GM19099 (cell line): ENCODE data around the gene SELENOK.

Experiments used
- POLR2A ChIP-seq: IDR thresholded peaks from 3 replicates; pipeline ENCODE4 v1.6.1; 2011; ENCODE audit warnings: low read depth; ENCODE audit not compliant: insufficient read length; ENCODE audit errors: extremely low read depth

Gene SELENOK

GRCh38 chr3:53891497-53892285 lies at the start of gene SELENOK:
Gene SELENOK, minus strand, starts transcription at chr3:53891859.
- peak; percentile 91 for TF ChIP-seq POLR2A

- no peak for TF ChIP-seq POLR2A
Observed at GRCh38 chr3:53941184-53941583, 49.5 kb upstream of the SELENOK start.

GRCh38 chr3:53940623-53941022 lies 49.0 kb upstream of the SELENOK start:
- no peak for TF ChIP-seq POLR2A

- no peak for TF ChIP-seq POLR2A
Observed at GRCh38 chr3:53939813-53940212, 48.2 kb upstream of the SELENOK start.

- no peak for TF ChIP-seq POLR2A
Observed at GRCh38 chr3:53939086-53939582, 47.5 kb upstream of the SELENOK start.

- no peak for TF ChIP-seq POLR2A
Observed at GRCh38 chr3:53938645-53939044, 47.0 kb upstream of the SELENOK start.

GRCh38 chr3:53936347-53936746 lies 44.7 kb upstream of the SELENOK start:
- no peak for TF ChIP-seq POLR2A

- no peak for TF ChIP-seq POLR2A
Observed at GRCh38 chr3:53935283-53935901, 43.7 kb upstream of the SELENOK start.

GRCh38 chr3:53921296-53921695 lies 29.6 kb upstream of the SELENOK start:
- TF ChIP-seq POLR2A = no peak

- TF ChIP-seq POLR2A = no peak
Observed at GRCh38 chr3:53919741-53920140, 28.1 kb upstream of the SELENOK start.

- TF ChIP-seq POLR2A = no peak
Observed at GRCh38 chr3:53913401-53913800, 21.7 kb upstream of the SELENOK start.

- TF ChIP-seq POLR2A = no peak
Observed at GRCh38 chr3:53902711-53903110, 11.1 kb upstream of the SELENOK start.

- no peak for TF ChIP-seq POLR2A
Observed at GRCh38 chr3:53902067-53902466, 10.4 kb upstream of the SELENOK start.

GRCh38 chr3:53900666-53901331 lies 9.1 kb upstream of the SELENOK start:
- TF ChIP-seq POLR2A = no peak

GRCh38 chr3:53899750-53900149 lies 8.1 kb upstream of the SELENOK start:
- TF ChIP-seq POLR2A = no peak

GRCh38 chr3:53892286-53892637 lies 603 bp upstream of the SELENOK start:
- TF ChIP-seq POLR2A = no peak
